Measurements from ENCODE around the gene TEP1. TPM values are rescaled to one million over a fixed set of nuclear protein-coding genes. Genes with fewer than 3 reads are reported as not detected.

The TEP1 gene
- total and polyA plus RNA-seq, 2 of the 13 experiments (the other 11 are each of a cell fraction or from before 2014, with no cell fraction given), result 11.0 to 12.8 TPM

DNA sequence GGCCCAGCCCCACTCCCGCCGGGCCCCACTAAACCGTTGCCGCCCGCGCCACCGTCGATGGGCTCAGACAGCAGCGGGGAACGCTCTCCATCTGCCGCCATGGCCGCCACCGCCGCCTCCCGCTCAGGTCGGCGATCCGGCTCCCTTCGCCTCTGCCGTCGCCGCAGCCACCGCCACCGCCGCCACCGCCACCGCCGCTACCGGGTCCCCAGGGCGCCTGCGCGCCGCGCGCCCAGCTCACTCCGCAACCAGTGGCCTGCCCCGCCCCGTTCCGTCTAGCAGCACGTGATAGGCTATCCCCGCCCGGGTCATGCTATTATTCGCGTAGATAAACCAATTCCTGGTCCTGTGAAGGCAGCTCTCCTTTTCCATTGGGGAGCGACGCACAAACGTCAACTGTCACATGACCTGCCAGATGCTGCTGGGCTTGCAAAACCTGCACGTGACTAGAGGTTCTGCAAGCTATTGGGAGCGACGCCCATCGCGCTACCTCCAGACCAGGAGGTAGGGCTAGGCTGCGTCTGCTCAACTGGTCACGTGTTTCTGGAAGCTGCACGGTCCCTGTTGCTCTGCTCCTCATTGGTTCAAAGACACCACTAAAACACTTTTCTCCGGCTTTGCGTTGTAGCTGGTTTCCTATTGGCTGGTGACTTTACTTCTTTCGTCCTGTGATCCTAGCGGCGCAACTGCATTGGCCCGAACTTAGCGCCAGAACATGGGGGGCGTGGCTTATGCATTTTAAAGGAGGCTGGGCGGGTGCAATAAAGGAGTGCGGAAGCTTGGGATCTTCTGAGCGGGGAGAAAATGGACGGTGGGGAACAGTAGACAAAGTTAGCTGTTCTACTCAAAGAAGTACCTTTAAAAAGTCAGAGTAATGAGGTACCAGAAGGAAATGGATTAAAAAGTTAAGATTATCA lies 48.2 kb upstream of the TEP1 start, which contains the start of gene PIP4P1 (continued):
- TF ChIP-seq, protein P1, sequence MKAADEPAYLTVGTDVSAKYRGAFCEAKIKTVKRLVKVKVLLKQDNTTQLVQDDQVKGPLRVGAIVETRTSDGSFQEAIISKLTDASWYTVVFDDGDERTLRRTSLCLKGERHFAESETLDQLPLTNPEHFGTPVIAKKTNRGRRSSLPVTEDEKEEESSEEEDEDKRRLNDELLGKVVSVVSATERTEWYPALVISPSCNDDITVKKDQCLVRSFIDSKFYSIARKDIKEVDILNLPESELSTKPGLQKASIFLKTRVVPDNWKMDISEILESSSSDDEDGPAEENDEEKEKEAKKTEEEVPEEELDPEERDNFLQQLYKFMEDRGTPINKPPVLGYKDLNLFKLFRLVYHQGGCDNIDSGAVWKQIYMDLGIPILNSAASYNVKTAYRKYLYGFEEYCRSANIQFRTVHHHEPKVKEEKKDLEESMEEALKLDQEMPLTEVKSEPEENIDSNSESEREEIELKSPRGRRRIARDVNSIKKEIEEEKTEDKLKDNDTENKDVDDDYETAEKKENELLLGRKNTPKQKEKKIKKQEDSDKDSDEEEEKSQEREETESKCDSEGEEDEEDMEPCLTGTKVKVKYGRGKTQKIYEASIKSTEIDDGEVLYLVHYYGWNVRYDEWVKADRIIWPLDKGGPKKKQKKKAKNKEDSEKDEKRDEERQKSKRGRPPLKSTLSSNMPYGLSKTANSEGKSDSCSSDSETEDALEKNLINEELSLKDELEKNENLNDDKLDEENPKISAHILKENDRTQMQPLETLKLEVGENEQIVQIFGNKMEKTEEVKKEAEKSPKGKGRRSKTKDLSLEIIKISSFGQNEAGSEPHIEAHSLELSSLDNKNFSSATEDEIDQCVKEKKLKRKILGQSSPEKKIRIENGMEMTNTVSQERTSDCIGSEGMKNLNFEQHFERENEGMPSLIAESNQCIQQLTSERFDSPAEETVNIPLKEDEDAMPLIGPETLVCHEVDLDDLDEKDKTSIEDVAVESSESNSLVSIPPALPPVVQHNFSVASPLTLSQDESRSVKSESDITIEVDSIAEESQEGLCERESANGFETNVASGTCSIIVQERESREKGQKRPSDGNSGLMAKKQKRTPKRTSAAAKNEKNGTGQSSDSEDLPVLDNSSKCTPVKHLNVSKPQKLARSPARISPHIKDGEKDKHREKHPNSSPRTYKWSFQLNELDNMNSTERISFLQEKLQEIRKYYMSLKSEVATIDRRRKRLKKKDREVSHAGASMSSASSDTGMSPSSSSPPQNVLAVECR (CRISPR knock-in tag; IDR thresholded peaks at IDR 0.05; ENCODE audit: borderline replicate concordance), result peak; percentile 95; the same call in 1 of the 2 replicates
- TF ChIP-seq FOXA1 (IDR thresholded peaks at IDR 0.05) (no peak), FOXA1 (CRISPR knock-in tag; IDR thresholded peaks at IDR 0.05) (peak; percentile 38; the same call in 1 of the 2 replicates), GPN1 (CRISPR knock-in tag; IDR thresholded peaks at IDR 0.05; ENCODE audit: borderline replicate concordance) (no peak), ZNF605 (CRISPR knock-in tag; IDR thresholded peaks at IDR 0.05) (peak; percentile 73), NCOR1 (IDR thresholded peaks at IDR 0.05; ENCODE audit: borderline replicate concordance, low read length) (peak; percentile 71; the same call in 1 of the 2 replicates), POLR2AphosphoS2 (IDR thresholded peaks at IDR 0.05; ENCODE audit: low read depth, low read length) (no peak), DNMT3B (CRISPR knock-in tag; conservative IDR thresholded peaks at IDR 0.05) (peak; percentile 98; the same call in 1 of the 2 replicates), ZSCAN25 (CRISPR knock-in tag; IDR thresholded peaks at IDR 0.05) (peak; percentile 80), NFYB (CRISPR knock-in tag; IDR thresholded peaks at IDR 0.05) (peak; percentile 96), ZNF296 (CRISPR knock-in tag; conservative IDR thresholded peaks at IDR 0.05) (no peak), STAT5B (CRISPR knock-in tag; IDR thresholded peaks at IDR 0.05) (0 out of 2 replicates have a peak, but pooled peaks have one; percentile 63), SYNCRIP (IDR thresholded peaks at IDR 0.05; ENCODE audit: insufficient read depth, low read depth, low read length) (no peak), ATM (IDR thresholded peaks at IDR 0.05; ENCODE audit: borderline replicate concordance) (no peak), TBP (CRISPR knock-in tag; IDR thresholded peaks at IDR 0.05) (no peak), FOXK2 (IDR thresholded peaks at IDR 0.05) (peak; percentile 96), HOXA9 (CRISPR knock-in tag; IDR thresholded peaks at IDR 0.05; ENCODE audit: borderline replicate concordance) (peak; percentile 36; the same call in 1 of the 2 replicates), FOXJ3 (CRISPR knock-in tag; IDR thresholded peaks at IDR 0.05; ENCODE audit: borderline replicate concordance) (0 out of 2 replicates have a peak, but pooled peaks have one; percentile 54), MAFG (CRISPR knock-in tag; IDR thresholded peaks at IDR 0.05) (no peak)
- TF ChIP-seq, protein P2, sequence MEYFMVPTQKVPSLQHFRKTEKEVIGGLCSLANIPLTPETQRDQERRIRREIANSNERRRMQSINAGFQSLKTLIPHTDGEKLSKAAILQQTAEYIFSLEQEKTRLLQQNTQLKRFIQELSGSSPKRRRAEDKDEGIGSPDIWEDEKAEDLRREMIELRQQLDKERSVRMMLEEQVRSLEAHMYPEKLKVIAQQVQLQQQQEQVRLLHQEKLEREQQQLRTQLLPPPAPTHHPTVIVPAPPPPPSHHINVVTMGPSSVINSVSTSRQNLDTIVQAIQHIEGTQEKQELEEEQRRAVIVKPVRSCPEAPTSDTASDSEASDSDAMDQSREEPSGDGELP (IDR thresholded peaks at IDR 0.05; ENCODE audit: borderline replicate concordance, low read depth), result peak; percentile 94
- TF ChIP-seq, protein P3, sequence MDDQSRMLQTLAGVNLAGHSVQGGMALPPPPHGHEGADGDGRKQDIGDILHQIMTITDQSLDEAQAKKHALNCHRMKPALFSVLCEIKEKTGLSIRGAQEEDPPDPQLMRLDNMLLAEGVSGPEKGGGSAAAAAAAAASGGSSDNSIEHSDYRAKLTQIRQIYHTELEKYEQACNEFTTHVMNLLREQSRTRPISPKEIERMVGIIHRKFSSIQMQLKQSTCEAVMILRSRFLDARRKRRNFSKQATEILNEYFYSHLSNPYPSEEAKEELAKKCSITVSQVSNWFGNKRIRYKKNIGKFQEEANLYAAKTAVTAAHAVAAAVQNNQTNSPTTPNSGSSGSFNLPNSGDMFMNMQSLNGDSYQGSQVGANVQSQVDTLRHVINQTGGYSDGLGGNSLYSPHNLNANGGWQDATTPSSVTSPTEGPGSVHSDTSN (CRISPR knock-in tag; IDR thresholded peaks at IDR 0.05; ENCODE audit: borderline replicate concordance), result no peak
- TF ChIP-seq, protein P4, sequence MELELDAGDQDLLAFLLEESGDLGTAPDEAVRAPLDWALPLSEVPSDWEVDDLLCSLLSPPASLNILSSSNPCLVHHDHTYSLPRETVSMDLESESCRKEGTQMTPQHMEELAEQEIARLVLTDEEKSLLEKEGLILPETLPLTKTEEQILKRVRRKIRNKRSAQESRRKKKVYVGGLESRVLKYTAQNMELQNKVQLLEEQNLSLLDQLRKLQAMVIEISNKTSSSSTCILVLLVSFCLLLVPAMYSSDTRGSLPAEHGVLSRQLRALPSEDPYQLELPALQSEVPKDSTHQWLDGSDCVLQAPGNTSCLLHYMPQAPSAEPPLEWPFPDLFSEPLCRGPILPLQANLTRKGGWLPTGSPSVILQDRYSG (CRISPR knock-in tag; IDR thresholded peaks at IDR 0.05), result no peak
